Measurements from ENCODE around the gene PBX1.

- no peak for TF ChIP-seq CTCF (IDR thresholded peaks at IDR 0.05)
- peak in 1 of 3 donors; percentile 39 for TF ChIP-seq POLR2AphosphoS5 (IDR thresholded peaks at IDR 0.05)
Measured at GRCh38 chr1:164613176-164613575, 54.2 kb downstream of the PBX1 start.

Measured in breast epithelium (tissue), 3 donors.